Keratinocyte (primary cell): ENCODE measurements around the gene ABLIM2. TPM values are rescaled to one million over a fixed set of nuclear protein-coding genes. Genes with fewer than 3 reads are reported as not detected.

Experiments
- DNase-seq: peaks from one replicate; pipeline ENCODE4 v3.0.0-alpha.2; 2011; ENCODE audit warnings: low read depth, missing footprints, low spot score
- FAIRE-seq: peaks from 2 replicates; lab custom pipeline; 2011; peaks lifted over from hg19 to GRCh38; lab: Jason Lieb, UNC
- H2AFZ ChIP-seq: 2 replicates; pipeline ENCODE4 v1.6.0; 2012; ENCODE audit warnings: low read length, control low read depth, inconsistent platforms; ENCODE audit not compliant: control insufficient read depth
- H3K27ac ChIP-seq: 2 replicates; pipeline ENCODE4 v1.5.1; 2011; ENCODE audit warnings: low read length; ENCODE audit not compliant: control insufficient read depth, insufficient read depth
- H3K27me3 ChIP-seq: 3 replicates; pipeline ENCODE4 v1.6.0; 2011; ENCODE audit warnings: low read length; ENCODE audit not compliant: control insufficient read depth, insufficient read depth; ENCODE audit errors: extremely low read depth
- H3K36me3 ChIP-seq, 2 experiments: 2 replicates in 1 of 2; 3 replicates in 1 of 2; pipeline ENCODE4 v1.5.1; 2011; ENCODE audit warnings: low read length in 2 of 2, mild to moderate bottlenecking in 1 of 2; ENCODE audit not compliant: control insufficient read depth in 2 of 2, insufficient read depth in 2 of 2; ENCODE audit errors: extremely low read depth in 1 of 2
- H3K4me1 ChIP-seq: 3 replicates; pipeline ENCODE4 v1.5.1; 2011; ENCODE audit warnings: low read length; ENCODE audit not compliant: control insufficient read depth, insufficient read depth; ENCODE audit errors: extremely low read depth
- H3K4me2 ChIP-seq: 3 replicates; pipeline ENCODE4 v1.6.0; 2011; ENCODE audit warnings: low read depth, low read length; ENCODE audit not compliant: control insufficient read depth, insufficient read depth; ENCODE audit errors: extremely low read depth
- H3K4me3 ChIP-seq, 3 experiments: fragments of 200-600 bp in 1 of 3; sonication (generic) in 1 of 3; 2 replicates in 2 of 3; 3 replicates in 1 of 3; pipeline ENCODE4 v1.5.1; 2011 to 2016; ENCODE audit warnings: low read length in 3 of 3, mild to moderate bottlenecking in 3 of 3, control low read depth in 2 of 3, inconsistent platforms in 1 of 3, low read depth in 1 of 3, mixed read lengths in 1 of 3, mixed run types in 1 of 3, moderate library complexity in 1 of 3; ENCODE audit not compliant: control insufficient read depth in 2 of 3, insufficient read depth in 2 of 3; ENCODE audit errors: extremely low read depth in 1 of 3
- H3K79me2 ChIP-seq: 2 replicates; pipeline ENCODE4 v1.6.0; 2012; ENCODE audit warnings: low read length; ENCODE audit not compliant: control insufficient read depth, insufficient read depth
- H3K9ac ChIP-seq: 3 replicates; pipeline ENCODE4 v1.6.0; 2011; ENCODE audit warnings: low read length; ENCODE audit not compliant: control insufficient read depth, insufficient read depth; ENCODE audit errors: extremely low read depth
- H3K9me1 ChIP-seq: 3 replicates; pipeline ENCODE4 v1.6.0; 2011; ENCODE audit warnings: low read length; ENCODE audit not compliant: control insufficient read depth, insufficient read depth; ENCODE audit errors: extremely low read depth
- H3K9me3 ChIP-seq: 2 replicates; pipeline ENCODE4 v1.5.1; 2012; ENCODE audit warnings: low read depth, low read length; ENCODE audit not compliant: control insufficient read depth
- H4K20me1 ChIP-seq: 3 replicates; pipeline ENCODE4 v1.6.0; 2011; ENCODE audit warnings: low read length; ENCODE audit not compliant: control insufficient read depth, insufficient read depth; ENCODE audit errors: extremely low read depth
- CTCF ChIP-seq, 3 experiments: IDR thresholded peaks in 1 of 3; conservative IDR thresholded peaks in 1 of 3; optimal IDR thresholded peaks in 1 of 3; 2 replicates in 2 of 3; 3 replicates in 1 of 3; pipeline versions ENCODE3 to v1.5.1; 2011; ENCODE audit warnings: low read length in 3 of 3, mild to moderate bottlenecking in 3 of 3, moderate library complexity in 2 of 3, control low read depth in 1 of 3, inconsistent platforms in 1 of 3; ENCODE audit not compliant: insufficient read depth in 2 of 3; ENCODE audit errors: extremely low read depth in 1 of 3
- EZH2 ChIP-seq: IDR thresholded peaks from one replicate; pipeline ENCODE4 v1.6.1; 2012; ENCODE audit warnings: inconsistent platforms, mild to moderate bottlenecking, low read length, moderate library complexity
- dilution Hi-C: fragments of 300-500 bp; cut with MboI; formaldehyde crosslinking; loops from one replicate; pipeline ENCODE4 v1.7.0; 2020; ENCODE audit warnings: low sequenced_read_pairs; ENCODE audit not compliant: extremely low pct_ligation_motif_present
- polyA plus RNA-seq, 5 experiments: library from polyadenylated mRNA; depleted of rRNA in 3 of 5; stranded (reverse) in 3 of 5; stranded (forward) in 1 of 5; unstranded in 1 of 5; fragments of >200 nt; gene quantifications; 1 replicate in 1 of 5; 2 replicates in 3 of 5; 3 replicates in 1 of 5; pipeline versions ENCODE4 v1.2.1 to v1.2.3, GENCODE V29; 2011 to 2012; ENCODE audit warnings: missing spikeins in 2 of 5, low read depth in 1 of 5, low replicate concordance in 1 of 5

The ABLIM2 gene
- polyA plus RNA-seq, 1 donor (not counting 4 experiments of a cell fraction or from before 2014, with no cell fraction given): 0.94 TPM

GRCh38 chr4:8048856-8049676 is 109.5 kb downstream of the ABLIM2 start:
- Histone ChIP-seq H3K9me1 (no peaks in the 10 kb centered on the region), H3K4me2 (no peak overlapping the region), H4K20me1 (no peaks in the 10 kb centered on the region), H3K4me1 (no peaks in the 10 kb centered on the region), H2AFZ (no peak overlapping the region), H3K9ac (no peak overlapping the region), H3K27me3 (peaks cover 7% of the 10 kb centered on the region), H3K27ac (no peak overlapping the region), H3K36me3 (no peaks in the 10 kb centered on the region), H3K9me3 (no peaks in the 10 kb centered on the region), H3K79me2 (no peaks in the 10 kb centered on the region), H3K4me3 (no peak overlapping the region)
- no peak for DNase-seq
- FAIRE-seq: no peak
- TF ChIP-seq CTCF (optimal IDR thresholded peaks at IDR 0.05 in 1 of 3, IDR thresholded peaks at IDR 0.05 in 1 of 3, conservative IDR thresholded peaks at IDR 0.05 in 1 of 3; ENCODE audit: extremely low read depth in 1 of 3, insufficient read depth in 2 of 3, low read length in 3 of 3) (no peak), EZH2 (no peak)
- dilution Hi-C loops: no loop called here

GRCh38 chr4:8047837-8048678 is 110.6 kb downstream of the ABLIM2 start:
- H3K9me1 ChIP-seq: no peaks in the 10 kb centered on the region
- no peak for DNase-seq
- dilution Hi-C loops: no loop called here
- no peak overlapping the region for H3K27ac ChIP-seq
- H3K79me2 ChIP-seq: no peaks in the 10 kb centered on the region
- H2AFZ ChIP-seq: no peak overlapping the region
- no peaks in the 10 kb centered on the region for H4K20me1 ChIP-seq
- no peaks in the 10 kb centered on the region for H3K9me3 ChIP-seq
- no peaks in the 10 kb centered on the region for H3K36me3 ChIP-seq
- H3K27me3 ChIP-seq: peaks cover 7% of the 10 kb centered on the region
- H3K4me2 ChIP-seq: no peak overlapping the region
- TF ChIP-seq CTCF (optimal IDR thresholded peaks at IDR 0.05 in 1 of 3, IDR thresholded peaks at IDR 0.05 in 1 of 3, conservative IDR thresholded peaks at IDR 0.05 in 1 of 3; ENCODE audit: extremely low read depth in 1 of 3, insufficient read depth in 2 of 3, low read length in 3 of 3) (no peak), EZH2 (no peak)
- H3K9ac ChIP-seq: no peak overlapping the region
- no peaks in the 10 kb centered on the region for H3K4me1 ChIP-seq
- FAIRE-seq: no peak
- H3K4me3 ChIP-seq: no peak overlapping the region
